Activated T-helper 1 cell treated with Interleukin-2 at 50 U/mL for 16 hours (primary cell): ENCODE measurements around the gene ANTXR1.

Source experiments
- DNase-seq: peaks from one replicate; pipeline ENCODE4 v3.0.0-alpha.2; 2020; ENCODE audit warnings: low read depth

Gene ANTXR1

DNA sequence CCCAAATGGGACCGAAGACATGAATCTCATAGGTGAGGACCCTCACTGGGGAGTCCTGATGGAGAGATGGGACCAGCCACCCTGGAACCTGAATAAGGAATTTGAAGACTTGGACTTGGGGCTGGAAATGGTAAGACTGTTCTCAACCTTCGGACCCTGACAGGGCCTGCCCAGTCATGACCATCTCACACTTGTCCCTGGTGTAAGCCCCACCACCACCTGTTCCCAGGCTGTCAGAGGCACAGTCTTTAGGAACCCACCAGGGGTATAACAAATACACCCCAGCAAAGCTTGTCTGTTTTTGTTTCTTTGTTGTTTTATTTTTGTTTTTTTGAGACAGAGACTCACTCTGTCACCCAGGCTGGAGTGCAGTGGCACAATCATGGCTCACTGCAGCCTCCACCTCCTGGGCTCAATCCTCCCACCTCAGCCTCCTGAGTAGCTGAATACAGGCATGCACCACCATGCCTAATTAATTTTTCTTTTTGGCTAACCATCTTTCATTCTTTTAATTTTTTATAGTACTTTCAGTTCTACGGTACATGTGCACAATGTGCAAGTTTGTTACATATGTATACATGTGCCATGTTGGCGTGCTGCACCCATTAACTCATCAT is 267.9 kb downstream of the ANTXR1 start:
- no peak for DNase-seq

DNA sequence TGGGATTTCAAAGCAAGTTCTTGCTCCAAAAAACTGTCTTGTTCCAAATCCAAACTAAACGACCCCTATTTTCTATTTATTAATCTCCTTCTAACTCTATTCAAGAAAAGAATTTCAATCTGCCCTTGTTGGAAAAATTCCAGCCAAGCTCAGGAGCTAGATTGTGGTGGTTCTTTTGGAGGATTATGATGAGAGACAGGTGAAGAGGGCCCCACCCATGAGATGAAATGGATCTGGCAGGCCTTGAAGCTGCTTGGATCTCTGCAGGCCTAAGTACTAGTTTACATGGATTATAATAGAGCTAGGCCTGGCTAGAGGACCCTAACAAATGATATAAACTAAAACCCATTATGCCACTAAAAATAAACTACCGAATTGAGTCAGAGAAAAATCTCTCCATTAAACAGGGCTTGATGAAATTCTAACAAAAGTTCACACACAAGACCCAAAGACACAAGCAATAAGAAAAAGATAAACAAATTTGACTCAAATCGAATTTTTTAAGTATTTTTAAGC is 272.5 kb downstream of the ANTXR1 start:
- DNase-seq = no peak

DNA sequence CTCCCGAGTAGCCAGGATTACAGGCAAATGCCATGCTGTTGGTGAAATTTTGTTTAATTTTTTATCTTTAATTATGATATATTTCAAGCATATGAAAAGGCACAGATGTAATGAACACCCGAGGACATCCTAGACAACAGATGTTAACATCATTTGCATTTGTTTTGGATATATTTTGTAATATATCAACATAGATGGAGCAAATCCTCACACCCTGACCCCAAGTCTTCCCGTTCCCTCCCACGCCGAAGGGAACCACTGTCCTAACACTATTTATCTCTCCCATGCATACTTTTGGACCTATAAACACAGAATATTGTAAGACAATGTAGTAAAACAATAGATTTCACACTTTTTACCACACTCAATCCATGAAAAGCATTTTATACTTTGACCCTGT is 274.6 kb downstream of the ANTXR1 start:
- no peak for DNase-seq

DNA sequence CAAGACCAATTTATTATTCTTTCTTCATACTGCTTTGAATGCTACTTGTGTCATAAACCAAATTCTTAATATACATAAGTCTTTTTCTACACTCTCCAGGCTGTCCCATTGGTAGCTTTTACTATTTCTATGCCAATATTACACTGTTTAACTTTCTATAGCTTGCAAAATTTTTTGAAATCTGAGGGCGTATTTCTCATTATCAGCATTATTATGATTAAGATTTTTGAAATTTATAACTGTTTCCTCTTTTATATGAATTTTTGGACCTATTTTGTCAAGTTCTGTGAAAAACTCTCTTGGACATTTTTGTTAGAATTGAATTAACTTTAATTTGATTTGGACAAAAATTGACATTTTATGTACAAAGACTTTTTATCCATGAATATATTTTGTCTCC is 275.4 kb downstream of the ANTXR1 start:
- DNase-seq = no peak

DNA sequence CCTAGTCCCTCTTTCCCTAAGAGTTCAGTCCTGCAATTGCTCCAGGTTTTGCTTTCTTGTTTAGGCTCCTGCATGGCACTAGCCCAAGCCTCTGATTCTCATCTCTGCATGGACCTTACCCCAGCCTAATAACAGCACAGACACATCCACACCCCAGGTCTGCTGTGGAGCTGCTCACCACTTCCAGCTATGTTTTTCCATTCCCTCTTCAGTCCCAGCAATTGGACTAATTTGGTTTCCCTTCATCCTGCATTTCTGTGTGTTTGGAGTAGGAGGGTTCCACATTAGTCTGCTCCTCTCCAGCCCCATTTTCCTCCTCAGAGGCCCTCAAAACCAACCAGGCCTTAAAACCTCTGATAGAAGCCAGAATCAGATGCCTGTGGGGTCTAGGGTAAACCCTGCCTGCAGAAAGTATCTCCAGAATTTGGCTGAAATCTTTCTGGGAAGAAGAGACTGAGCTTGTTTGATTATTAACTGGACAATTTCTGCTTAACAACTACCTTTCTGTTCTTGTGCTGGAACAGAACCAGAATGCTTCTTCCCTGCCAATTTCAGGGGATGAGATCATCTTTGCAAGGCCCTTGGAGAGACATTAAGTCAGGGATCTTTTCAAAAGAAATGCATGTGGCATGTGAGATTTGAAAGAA is 278.1 kb downstream of the ANTXR1 start:
- no peak for DNase-seq

DNA sequence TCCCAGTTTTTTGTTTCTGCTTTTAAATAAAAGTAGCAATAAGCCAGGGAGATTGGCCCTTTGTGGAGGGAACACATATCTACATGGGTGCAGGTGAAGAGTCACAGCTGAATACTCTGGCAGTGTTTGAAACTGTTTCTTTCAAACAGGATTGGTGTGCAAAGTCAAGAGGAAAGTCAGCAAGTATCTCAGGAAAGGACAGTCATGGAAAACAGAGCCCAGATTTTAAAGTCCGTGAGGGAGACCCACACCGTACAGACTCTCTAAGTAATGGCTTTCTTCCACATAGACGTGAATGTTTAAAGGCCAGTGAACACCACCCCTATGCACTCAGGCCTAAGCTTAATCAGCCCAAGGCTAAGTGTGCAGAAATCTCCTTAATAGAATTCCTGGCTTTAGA is 278.7 kb downstream of the ANTXR1 start:
- DNase-seq = no peak

DNA sequence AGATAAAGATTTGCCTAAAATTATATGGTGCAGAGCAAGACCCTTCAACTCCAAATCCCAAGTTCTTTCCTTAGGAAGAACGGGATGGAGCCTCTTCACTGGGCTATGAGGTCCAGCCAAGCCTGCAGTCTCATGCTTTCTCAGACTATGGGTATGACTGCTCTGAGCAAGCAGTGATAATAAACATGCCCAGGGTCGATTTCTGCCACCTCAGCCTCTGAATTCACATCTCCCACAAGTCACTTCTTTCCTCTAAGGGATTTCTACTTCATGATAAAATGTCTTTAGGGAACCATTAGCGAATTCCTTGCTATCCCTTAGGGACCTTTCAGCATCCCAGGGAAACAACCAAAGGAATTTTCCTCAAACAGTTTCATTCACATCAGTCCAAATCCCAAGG is 279.3 kb downstream of the ANTXR1 start:
- no peak for DNase-seq

DNA sequence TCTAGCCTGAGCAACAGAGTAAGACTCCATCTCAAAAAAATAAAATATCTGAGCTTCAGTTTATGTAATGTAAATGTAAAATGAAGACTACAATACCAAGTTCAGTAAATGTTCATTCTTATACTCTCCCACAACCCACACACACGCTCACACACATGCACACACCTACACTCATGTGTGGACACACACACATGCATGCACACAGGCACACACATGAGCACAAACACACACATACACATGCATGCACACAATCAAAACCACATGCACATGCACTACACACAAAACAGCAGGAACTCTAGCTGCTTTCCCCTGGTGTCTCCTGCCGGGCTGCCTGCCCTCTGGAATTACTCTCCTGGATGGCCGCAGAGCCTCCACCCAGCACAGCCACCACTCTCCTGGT is 283.4 kb downstream of the ANTXR1 start:
- no peak for DNase-seq

DNA sequence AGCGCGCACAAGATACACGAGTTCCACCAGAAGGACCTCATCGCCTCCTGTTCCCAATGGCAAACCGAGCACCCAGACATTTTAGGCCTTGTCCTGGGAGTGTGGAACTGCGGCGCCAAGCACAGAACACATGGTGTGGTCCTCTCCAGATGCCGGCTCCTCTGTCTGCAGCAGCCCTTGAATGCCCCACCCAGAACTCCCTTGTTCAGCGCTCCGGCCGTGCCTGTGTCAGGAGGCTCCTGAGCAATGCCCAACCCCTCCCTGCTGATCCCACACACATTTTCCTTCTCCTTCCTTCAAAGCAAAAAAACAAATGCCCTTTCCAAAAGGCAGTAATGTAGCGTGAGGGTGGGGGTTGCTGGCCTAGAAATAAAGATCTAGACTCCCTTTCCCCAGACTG is 284.2 kb downstream of the ANTXR1 start:
- DNase-seq = no peak

DNA sequence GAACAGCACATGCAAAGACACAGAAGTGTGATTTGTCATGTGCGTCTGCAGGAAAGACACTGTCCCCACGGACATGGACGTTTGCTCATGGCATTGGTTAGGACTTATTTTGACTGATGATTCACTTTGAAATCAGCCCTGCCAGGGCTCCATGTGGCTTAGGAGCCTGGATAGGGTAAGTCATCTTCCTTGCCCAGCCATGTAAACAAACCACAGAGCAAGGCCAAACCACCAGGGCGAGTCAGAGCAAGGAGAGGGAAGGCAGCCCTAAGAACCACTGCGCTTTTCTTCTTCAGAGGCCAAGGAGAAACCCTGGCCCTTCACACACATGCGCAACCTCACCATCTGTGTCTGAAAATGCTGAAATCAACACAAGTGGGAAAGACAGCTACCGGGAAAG is 285.3 kb downstream of the ANTXR1 start:
- no peak for DNase-seq

DNA sequence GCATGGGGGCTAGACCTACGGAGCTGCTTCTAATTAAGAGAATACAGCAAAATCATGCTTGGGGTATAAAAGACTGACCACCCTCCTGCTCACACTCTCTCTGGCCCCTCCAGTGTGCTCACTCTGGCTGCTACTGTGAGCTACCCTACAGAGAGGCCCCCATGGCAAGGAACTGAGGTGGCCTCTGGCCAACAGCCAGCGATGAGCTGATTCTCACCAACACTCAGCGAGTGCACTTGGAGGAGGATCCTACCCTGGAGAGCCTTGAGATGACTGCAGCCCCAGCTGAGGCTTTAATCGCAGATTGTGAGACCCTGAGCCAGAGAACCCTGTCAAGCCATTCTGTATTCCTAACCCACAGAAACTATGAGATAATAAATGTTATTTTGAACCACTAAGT is 285.9 kb downstream of the ANTXR1 start:
- no peak for DNase-seq
